ENCODE results near the gene HNRNPC. TPM values are rescaled to one million over a fixed set of nuclear protein-coding genes. Genes with fewer than 3 reads are reported as not detected.

HNRNPC gene
- total RNA-seq, 2 donors from 2014 or later, result 251 to 271 TPM

DNA sequence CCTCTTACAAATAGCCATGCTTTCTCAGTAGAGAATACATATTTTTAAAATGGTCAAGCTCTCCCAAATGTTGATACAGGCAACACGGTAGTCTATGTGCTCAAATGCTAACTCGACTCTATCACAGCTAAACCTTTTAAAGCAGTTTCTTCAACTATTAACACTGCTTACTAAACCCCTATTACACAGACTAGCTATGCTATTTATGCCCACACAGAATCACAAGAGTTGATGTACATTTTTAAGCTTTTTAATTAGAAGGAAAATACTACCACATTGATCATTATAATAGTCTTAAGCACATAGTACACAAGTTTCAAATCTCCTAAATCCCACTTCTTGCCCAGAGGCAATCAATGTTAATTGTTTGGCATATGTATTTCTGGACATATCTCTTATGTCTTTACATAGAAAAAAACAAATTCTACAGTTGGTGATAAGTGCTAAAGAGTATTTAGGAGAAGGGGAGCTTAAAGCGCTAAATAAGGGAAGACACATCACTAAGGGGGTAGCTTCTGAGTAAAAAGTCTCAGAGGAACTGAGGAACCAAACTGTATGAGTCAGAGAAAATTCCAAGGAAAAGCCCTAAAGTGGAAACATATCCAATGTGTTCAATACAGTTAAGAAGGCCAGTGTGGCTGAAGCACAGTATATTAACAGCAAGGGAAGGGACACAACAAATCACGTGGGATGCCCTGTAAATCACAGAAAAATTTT lies 13.7 kb downstream of the HNRNPC start:
- intact Hi-C loops (cut with DNase I, micrococcal nuclease), result no loop called here
- DNase-seq (no peak), ATAC-seq (peak; percentile 6)

DNA sequence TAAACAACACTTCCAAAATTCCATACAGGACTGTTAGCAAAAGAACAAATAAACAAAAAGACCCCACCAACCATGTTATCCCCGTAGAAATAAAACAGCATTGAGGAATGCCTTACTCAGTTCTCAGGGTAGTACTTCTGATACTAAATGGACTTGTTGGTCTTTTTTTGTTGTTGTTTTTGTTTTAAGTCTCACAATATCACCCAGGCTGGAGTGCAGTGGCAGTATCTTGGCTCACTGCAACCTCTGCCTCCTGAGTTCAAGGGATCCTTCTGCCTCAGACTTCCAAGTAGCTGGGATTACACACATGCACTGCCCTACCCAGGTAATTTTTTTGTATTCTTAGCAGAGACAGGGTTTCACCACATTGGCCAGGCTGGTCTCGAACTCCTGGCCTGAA lies 17.1 kb downstream of the HNRNPC start:
- intact Hi-C loops (cut with DNase I, micrococcal nuclease), result no loop called here
- DNase-seq (no peak), ATAC-seq (no peak)

DNA sequence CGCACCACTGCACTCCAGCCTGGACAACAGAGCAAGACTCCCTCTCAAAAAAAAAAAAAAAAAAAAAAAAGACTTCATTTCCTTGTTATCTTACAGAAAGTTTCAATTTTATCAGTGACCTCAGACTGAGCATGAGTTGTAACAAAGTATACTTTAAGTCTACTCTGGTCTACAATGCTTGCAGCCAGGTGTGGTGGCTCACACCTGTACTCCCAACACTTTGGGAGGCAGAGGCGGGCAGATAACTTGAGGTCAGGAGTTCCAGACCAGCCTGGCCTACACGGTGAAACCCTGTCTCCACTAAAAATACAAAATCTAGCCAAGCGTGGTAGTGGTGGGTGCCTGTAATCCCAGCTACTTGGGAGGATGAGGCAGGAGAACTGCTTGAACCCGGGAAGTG lies 18.0 kb downstream of the HNRNPC start:
- no peak for ATAC-seq
- no peak for DNase-seq
- intact Hi-C loops (cut with DNase I, micrococcal nuclease), result no loop called here

DNA sequence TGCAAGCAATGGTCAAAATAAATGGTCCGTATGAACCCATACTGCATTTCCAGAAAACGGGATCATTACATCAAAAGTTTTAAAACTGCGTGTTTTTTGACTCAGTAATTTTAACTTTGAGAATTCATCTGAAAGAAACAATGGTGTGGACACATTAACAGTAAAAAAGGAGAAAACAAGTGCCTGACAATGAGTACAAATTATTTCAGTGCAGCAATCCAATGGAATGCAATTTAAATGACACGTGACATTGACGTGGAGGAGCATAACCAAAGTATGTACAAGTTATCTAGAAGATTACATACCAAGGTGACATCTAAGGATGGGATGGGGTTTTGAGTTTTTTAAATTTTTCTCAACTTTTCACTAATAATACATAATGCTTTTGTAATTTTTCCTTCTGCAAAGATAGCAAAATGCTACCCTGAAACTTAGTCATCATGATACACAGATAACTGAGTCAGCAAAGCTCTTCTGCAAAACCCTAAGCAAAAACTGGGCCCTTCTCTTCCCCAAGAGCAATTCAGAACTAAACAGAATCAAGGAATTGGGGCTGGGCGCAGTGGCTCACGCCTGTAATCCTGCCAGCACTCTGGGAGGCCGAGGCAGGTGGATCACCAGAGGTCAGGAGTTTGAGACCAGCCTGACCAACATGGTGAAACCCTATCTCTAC lies 20.4 kb downstream of the HNRNPC start:
- intact Hi-C loops (cut with DNase I, micrococcal nuclease), result no loop called here
- no peak for ATAC-seq

DNA sequence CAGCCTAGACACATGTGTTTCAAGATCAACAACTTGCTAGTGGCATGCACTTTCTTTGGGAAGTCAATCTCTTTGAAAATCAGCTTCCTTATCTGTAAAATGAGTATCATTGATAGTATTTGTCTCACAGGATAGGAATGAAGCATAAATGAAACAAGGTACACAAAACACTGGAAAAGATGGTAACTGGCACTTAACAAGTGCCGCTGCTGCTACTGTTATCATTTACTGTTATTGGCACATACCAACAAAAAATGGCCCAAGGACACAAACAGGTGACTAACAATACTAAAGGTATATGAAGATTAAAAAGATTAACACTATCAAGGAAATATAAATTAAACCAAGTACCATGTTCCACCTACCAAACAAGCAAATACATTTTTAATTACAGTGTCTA lies 20.9 kb downstream of the HNRNPC start:
- DNase-seq (no peak), ATAC-seq (no peak)
- intact Hi-C loops (cut with DNase I, micrococcal nuclease), result no loop called here

More for the DNA sequence above, 20.4 kb downstream of the HNRNPC start:
- DNase-seq, result no peak

DNA sequence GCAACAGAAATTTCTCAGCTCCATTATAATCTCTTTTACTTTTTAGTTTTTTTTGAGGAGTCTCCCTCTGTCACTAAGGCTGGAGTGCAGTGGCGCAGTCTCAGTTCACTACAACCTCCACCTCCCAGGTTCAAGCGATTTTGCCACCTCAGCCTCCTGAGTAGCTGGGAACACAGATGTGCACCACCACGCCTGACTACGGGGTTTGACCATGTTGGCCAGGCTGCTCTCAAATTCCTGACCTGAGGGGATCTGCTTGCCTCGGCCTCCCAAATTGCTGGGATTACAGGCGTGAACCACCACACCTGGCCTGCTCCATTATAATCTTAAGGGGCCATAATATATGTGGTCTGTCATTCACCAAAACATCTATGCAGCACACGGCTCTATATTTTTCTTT lies 23.4 kb downstream of the HNRNPC start:
- DNase-seq (no peak), ATAC-seq (no peak)
- intact Hi-C loops (cut with DNase I, micrococcal nuclease), result no loop called here

DNA sequence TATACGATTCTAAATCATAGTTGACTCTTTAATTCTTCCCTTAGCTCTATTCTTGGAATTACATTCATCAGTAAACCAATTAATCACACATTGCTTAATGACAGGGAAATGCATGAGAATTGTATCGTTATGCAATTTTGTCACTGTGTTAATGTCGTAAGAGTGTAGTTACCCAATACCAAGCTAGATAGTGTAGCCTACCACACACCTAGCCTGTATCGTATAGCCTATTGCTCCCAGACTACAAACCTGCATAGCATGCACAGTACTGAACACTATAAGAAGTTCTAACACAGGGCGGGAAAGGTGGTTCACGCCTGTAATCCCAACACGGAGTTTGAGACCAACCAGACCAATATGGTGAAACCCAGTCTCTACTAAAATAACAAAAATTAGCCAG lies 24.7 kb downstream of the HNRNPC start:
- intact Hi-C loops (cut with DNase I, micrococcal nuclease), result no loop called here
- DNase-seq (no peak), ATAC-seq (no peak)

DNA sequence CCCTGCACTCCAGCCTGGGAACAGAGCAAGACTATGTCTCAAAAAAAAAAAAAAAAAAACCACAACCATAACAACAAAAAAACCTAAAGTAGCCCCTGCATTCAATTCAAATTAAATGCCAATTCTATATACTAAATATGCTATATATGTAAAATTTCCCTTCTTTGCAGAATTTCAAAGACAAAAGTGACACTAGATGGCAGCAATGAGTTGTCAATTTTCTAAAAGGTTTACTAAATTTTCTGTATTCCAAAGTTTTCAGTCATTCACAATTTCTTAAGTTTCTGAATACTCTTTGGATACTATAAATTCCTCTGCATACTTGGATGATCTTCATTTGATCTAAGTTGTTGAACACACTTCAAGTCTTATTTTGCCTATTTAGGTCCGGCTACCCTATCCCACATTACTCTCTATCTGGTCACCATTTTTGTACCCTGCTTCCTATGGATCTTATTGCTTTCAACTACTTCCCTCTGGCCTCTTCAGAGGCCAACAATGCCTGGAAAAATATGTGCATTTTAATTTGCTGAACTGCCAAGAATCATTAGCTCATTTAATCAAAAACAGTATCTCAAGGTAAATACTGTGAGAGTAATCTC lies 27.9 kb downstream of the HNRNPC start:
- no peak for ATAC-seq
- DNase-seq, result no peak
- intact Hi-C loops (cut with DNase I, micrococcal nuclease), result no loop called here

DNA sequence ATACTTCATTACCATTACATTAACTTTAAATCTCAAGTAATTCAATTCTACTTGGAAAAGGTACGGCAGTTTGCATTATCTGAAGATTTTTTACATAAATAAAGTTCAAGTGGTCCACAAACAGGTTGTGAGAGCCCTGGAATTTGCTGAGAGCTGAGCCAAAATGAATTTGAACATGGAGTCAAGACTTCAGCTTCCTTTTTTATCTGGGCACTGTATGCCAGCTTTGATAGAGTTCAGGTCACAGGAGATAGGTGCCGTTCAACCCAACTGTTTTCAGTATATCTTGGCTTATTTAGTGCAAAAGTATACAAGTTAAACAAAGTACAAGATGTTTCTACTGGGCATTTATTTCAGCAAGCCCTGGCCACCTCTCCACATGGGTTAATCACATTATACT lies 28.8 kb downstream of the HNRNPC start:
- DNase-seq (no peak), ATAC-seq (no peak)
- intact Hi-C loops (cut with DNase I, micrococcal nuclease), result no loop called here

DNA sequence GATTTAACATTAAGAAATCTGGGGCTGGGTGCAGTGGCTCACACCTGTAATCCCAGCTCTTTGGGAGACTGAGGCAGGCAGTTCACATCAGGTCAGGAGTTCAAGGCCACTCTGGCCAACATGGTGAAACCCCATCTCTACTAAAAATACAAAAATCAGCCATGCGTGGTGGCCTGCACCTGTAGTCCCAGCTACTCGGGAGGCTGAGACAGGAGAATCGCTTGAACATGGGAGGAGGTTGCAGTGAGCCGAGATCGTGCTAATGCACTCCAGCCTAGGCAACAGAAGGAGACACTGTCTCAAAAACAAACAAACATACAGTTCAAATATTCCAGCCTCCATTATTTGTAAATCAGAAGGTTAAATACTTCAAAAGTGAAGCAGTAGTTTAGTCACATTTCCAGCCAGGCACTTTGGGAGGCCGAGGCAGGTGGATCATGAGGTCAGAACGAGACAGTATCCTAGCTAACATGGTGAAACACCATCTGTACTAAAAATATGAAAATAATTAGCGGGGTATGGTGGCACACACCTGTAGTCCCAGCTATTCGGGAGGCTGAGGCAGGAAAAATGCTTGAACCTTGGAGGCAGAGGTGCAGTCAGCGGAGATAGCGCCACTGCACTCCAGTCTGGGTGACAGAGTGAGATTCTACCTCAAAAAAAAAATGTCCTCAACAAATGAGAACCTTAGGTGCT lies 30.3 kb downstream of the HNRNPC start:
- DNase-seq (no peak), ATAC-seq (no peak)

DNA sequence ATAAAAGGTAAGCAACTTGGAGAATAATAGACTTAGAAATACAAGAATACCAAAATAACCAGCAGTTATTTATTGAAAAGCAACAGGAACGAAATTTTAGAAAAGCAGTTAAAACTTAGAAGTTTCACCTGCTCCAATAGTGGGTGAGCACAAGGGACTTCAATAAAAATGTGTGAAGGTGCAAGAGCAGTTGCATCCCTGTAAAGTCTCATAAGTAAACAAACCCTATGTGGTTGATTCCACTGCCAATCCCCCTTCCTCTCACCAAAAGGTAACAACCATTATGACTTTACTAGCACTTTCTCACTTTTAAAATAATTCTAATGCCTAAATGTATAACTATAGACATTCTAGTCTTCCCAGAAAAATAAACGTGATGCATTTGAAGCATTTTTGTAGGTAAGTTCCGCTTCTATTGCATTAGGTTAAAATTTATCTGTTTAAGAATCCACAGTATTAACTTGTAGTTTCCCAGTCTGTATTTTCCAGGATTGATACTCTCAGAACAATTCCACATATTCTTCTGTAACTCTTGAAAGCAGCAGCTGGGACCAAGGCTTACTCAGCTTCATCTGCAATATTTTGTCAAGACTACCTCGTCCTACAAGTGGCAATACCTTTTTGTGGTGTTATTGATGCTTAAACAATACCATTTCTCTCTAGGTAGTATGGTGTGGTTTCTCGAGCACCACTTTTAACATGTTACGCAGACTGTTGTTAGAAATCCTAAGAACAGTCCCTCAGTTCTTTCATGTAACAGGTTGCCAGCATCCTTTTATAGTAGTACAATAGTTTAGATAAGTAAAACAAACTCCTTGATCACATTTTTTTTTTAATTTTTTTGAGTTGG lies 32.1 kb downstream of the HNRNPC start:
- DNase-seq (no peak), ATAC-seq (no peak)
- intact Hi-C loops (cut with DNase I, micrococcal nuclease), result loop anchor here in 1 of 2 donors (5.0 kb wide), 1 partner anchor 140 kb away; no protein-coding TSS in a partner anchor

More for the DNA sequence above, 30.3 kb downstream of the HNRNPC start:
- intact Hi-C loops (cut with DNase I, micrococcal nuclease), result loop anchor here in 1 of 2 donors (5.0 kb wide), 1 partner anchor 138 kb away; no protein-coding TSS in a partner anchor

DNA sequence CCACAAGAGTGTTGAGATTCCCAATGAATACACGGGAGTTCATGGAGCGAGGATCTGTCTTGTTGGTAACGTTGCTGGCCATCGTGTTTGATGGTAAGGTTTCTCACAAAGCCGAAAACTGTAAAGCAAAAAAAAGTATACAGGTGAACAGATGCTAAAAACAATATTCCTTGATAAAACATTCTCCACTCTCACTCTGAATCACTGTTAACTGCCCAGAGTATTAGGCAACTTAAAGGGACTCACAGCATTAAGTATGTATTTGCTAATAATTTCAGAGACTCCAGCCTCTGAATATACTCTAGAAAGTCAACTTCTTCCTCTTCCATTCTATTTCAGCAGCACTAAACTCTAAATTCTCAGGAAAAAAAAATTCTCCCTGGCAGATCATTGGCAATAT lies 35.1 kb downstream of the HNRNPC start:
- ATAC-seq (no peak), DNase-seq (no peak)
- intact Hi-C loops (cut with DNase I, micrococcal nuclease), result no loop called here

DNA sequence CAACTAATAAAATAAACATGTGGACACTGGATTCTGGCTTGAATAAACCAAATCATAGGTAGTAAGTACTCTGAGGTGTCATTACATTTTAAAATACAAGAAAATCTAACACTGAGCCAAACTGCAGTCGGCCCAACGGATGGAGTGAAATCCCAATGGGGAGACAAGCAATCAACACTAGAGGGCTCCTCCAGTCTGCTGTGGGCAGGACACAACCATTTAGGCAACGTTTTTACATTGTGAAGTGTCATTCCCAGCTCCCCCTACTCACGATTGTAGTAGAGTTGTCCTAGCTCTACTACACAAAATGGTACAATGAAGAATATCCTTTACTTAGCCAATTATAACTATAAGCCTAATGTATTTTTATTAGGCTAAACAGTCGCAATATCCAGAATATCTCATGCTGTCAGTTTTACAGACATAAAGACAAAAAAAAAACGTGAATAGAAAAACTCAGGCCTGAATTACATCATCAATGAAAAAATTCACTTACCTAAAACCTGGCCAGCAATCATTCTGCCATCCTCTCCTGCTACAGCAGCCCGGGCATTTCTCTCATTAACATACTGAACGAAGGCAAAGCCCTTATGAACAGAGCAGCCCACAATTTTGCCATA lies 35.7 kb downstream of the HNRNPC start:
- DNase-seq (no peak), ATAC-seq (peak; percentile 40)
- intact Hi-C loops (cut with DNase I, micrococcal nuclease), result no loop called here

DNA sequence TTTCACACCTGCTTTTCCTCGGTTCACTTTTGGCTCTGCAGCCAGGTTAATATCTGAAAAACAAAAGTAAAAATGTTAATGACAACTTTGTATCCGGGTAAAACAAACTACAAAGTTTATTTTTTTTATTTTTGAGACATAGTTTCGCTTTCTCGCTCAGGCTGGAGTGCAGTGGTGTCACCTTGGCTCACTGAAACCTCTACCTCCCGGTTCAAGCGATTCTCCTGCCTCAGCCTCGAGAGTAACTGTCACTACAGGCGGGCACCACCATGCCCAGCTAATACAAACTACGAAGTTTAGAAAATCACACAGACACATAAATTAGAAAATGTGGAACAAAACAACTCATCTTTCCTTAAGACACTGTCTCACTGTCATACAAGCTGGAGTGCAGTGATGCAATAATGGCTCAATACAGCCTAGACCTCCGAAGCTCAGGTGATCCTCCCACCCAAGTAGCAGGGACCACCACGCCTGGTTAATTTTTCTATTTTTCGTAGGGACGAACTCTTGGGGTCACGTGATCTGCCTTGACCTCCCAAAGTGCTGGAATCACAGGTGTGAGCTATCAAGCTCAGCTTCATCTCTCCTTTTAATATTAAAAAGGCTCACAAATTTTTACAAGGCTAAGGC lies 38.1 kb downstream of the HNRNPC start:
- intact Hi-C loops (cut with DNase I, micrococcal nuclease), result no loop called here

DNA sequence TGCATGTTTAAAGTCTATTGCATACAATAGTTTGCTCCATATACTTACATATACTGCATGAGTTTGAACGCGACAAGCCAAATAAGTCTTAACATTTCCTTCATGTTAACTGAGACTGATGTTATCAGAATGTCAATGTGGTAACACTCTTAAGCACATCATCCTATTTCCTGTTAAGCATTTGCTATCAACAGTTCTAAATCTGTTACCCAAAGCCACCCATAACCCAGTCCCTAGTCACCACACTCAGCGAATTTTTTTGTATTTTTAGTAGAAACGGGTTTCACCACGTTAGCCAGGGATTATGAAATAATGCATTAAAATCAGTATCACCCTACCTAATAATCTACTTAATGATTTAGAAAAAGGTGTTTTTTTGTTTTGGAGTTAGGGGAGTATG lies 39.4 kb downstream of the HNRNPC start:
- DNase-seq, result no peak
- ATAC-seq, result peak; percentile 31
- intact Hi-C loops (cut with DNase I, micrococcal nuclease), result no loop called here

More for the DNA sequence above, 38.1 kb downstream of the HNRNPC start:
- DNase-seq (no peak), ATAC-seq (no peak)

DNA sequence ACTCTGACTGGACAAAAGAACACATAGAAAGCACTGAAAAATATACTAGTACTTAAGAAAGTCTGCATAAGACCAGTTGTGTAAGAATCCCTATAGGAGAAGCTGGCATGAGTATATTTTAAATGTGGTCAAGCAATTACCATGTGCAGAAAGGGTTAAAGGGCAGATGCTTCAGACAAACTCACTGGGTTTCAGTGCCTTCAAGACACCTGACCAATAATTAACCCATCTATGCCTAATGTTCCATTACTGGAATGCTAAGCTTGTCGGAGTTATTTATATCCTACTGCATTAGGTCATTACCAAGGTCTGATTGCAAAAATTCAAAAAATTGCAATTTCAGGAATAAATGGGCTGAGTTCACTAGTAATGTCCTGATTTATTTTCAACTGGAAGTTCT lies 41.3 kb downstream of the HNRNPC start:
- intact Hi-C loops (cut with DNase I, micrococcal nuclease), result no loop called here
- ATAC-seq (no peak), DNase-seq (no peak)

DNA sequence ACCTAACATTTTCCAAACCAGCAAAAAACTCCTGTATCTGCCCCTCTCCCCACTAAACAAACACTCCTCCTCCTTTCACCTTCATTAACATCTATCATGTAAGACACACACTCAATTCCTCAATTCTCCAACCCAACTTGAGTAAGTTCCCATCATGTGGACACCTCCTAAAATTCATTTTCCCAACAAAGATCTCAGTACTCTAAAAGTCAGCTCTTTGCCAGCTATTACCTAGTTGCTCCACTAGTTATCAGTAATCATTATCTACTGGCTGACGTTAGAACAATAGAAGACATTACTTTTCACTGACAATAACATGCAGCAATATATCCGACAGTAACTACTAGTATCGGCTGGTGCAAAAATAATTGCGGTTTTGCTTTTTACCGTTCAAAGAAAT lies 42.1 kb downstream of the HNRNPC start:
- ATAC-seq (no peak), DNase-seq (no peak)
- intact Hi-C loops (cut with DNase I, micrococcal nuclease), result no loop called here

DNA sequence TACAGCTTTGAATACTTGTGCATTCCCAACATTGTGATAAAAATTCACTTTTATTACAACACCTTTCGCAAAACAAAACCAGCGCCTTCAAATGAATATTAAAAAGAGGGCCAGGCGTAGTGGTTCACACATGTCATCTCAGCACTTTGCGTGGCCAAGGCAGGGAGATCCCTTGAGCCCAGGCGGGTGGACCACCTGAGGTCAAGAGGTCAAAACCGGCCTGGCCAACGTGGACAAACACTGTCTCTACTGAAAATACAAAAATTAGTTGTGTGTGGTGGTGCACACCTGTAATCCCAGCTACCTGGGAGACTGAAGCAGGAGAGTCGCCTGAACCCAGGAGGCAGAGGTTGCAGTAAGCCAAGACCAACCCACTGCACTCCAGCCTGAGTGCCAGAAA lies 42.8 kb downstream of the HNRNPC start:
- DNase-seq (no peak), ATAC-seq (no peak)
- intact Hi-C loops (cut with DNase I, micrococcal nuclease), result no loop called here
